Right atrium auricular region (tissue), 2 donors: ENCODE data around the gene POLD2. TPM values are rescaled to one million over a fixed set of nuclear protein-coding genes. Genes with fewer than 3 reads are reported as not detected.

Experiments used
- DNase-seq: peaks from one replicate; pipeline ENCODE4 v3.0.0-alpha.2; 2019; ENCODE audit warnings: low spot score
- H3K27ac ChIP-seq, 2 donors: fragments of 200-600 bp; sonication (generic); 1 replicate in 1 of 2; 2 replicates in 1 of 2; pipeline ENCODE4 v1.5.1; 2016 to 2019
- H3K27me3 ChIP-seq, 2 donors: fragments of 200-600 bp; sonication (generic); one replicate each; pipeline versions ENCODE4 v1.5.1 to v1.6.0; 2017 to 2019
- H3K36me3 ChIP-seq: fragments of 200-600 bp; sonication (generic); one replicate; pipeline ENCODE4 v1.5.1; 2016
- H3K4me1 ChIP-seq, 2 donors: fragments of 200-600 bp; sonication (generic); one replicate each; pipeline versions ENCODE4 v1.5.1 to v1.6.0; 2017 to 2019
- H3K4me3 ChIP-seq, 2 donors: fragments of 200-600 bp; sonication (generic); 1 replicate in 1 of 2; 2 replicates in 1 of 2; pipeline ENCODE4 v1.5.1; 2017 to 2019; ENCODE audit warnings: mild to moderate bottlenecking in 1 of 2, moderate library complexity in 1 of 2
- H3K9me3 ChIP-seq, 2 donors: fragments of 200-600 bp; sonication (generic); one replicate each; pipeline ENCODE4 v1.5.1; 2019
- total RNA-seq, 2 donors: library from RNA; depleted of rRNA; stranded (reverse); fragments of >200 nt; gene quantifications; one replicate each; pipeline ENCODE4 v1.1.0, GENCODE V29; 2016
- TF ChIP-seq, protein P1 (sequence below), 2 donors: fragments of 200-600 bp; sonication (generic); IDR thresholded peaks; one replicate each; pipeline ENCODE4 v1.5.1; 2019; ENCODE audit warnings: antibody characterized with exemption in 2 of 2

POLD2 gene
- total RNA-seq, 2 donors from 2014 or later = 71.4 to 76.5 TPM

DNA sequence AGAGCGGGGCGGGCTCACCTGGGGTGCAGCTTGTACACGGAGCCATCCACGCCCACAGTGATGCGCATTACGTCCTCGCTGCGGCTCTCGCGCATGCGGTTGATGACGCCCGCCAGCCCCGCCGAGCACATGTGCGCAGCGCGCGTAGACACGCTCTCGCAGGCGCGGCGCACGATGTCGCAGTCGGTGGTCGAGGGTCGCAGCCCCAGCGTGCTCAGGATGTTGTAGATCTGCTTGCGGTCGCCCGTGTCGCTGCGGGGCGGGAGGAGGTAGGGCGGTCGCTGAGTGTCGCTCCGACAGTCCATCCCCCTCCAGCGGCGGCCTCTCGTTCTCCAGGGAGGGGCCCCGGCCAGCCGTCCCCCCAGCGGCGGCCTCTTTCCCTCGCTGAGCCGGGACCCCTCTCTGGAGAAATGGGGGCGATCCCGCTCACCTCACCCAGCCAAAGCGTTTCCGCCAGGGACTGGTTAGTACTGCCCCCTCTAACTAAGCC lies 22.2 kb upstream of the POLD2 start:
- Histone ChIP-seq H3K4me3 (peak overlapping the region; percentile 53 to 59), H3K27me3 (no peaks in the 10 kb centered on the region), H3K27ac (peak overlapping the region; percentile 63 to 92), H3K4me1 (peaks cover 0 to 37% of the 10 kb centered on the region in 2 donors), H3K36me3 (peaks cover 4% of the 10 kb centered on the region), H3K9me3 (no peaks in the 10 kb centered on the region)
- TF ChIP-seq, protein P1, sequence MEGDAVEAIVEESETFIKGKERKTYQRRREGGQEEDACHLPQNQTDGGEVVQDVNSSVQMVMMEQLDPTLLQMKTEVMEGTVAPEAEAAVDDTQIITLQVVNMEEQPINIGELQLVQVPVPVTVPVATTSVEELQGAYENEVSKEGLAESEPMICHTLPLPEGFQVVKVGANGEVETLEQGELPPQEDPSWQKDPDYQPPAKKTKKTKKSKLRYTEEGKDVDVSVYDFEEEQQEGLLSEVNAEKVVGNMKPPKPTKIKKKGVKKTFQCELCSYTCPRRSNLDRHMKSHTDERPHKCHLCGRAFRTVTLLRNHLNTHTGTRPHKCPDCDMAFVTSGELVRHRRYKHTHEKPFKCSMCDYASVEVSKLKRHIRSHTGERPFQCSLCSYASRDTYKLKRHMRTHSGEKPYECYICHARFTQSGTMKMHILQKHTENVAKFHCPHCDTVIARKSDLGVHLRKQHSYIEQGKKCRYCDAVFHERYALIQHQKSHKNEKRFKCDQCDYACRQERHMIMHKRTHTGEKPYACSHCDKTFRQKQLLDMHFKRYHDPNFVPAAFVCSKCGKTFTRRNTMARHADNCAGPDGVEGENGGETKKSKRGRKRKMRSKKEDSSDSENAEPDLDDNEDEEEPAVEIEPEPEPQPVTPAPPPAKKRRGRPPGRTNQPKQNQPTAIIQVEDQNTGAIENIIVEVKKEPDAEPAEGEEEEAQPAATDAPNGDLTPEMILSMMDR (IDR thresholded peaks at IDR 0.05) = no peak
- no peak for DNase-seq

DNA sequence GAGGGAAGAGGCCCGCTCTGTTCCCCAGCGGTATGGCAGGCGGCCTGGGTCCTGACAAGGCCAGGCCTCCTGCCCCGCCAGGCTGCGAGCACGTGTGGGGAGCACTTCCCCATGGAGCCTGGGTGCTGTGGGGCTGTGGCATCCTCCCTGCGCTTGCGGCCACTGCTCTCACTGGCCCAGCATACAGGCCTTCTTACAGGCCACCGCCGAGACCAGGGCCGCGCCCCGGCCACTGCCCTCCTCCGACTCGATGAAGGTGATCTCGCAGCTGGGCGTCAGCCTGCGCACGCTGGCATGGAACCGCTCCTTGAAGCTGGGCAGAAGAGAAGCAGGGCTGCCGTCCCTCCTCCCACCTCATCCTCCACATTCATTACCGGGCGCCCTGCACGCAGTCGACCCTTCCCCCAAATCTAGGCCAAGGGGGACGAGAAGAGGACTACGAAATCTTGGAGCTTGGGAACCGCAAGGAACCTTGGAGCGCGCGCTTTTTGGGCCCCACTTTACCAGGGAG lies 21.7 kb upstream of the POLD2 start:
- Histone ChIP-seq H3K36me3 (peaks cover 9% of the 10 kb centered on the region), H3K4me1 (peaks cover 0 to 37% of the 10 kb centered on the region in 2 donors), H3K9me3 (no peaks in the 10 kb centered on the region), H3K27ac (peak overlapping the region; percentile 84 to 92), H3K4me3 (peak overlapping the region; percentile 53 to 59), H3K27me3 (no peaks in the 10 kb centered on the region)
- DNase-seq = no peak
- TF ChIP-seq, protein P1 (IDR thresholded peaks at IDR 0.05) = no peak

DNA sequence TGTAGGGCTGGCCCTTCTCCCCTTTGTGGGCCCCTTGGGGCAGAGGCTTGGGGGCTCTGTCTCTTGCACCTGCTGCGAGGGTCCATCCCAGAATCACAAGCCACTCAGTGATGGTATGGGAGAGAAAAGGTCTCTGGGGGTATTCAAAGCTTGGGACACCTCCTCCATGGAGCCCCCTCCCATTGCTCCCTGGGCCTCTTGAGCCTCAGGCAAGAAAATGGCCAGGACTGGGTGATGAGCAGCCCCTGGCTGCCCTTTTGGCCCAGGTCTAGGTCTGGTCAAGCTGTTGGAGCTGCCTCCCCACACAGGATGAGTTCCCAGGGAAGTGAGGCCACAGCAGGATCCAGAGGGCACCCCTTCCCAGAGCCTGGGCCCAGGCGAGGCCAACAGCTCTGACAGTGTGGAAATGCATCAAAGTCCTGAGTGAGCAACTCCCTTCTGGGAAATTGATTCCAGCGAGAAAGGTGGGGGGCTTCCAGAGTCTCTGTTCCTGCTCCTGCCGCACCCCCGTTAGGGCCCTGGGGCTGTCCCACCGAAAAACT lies 21.1 kb upstream of the POLD2 start:
- Histone ChIP-seq H3K4me1 (peaks cover 0 to 37% of the 10 kb centered on the region in 2 donors), H3K36me3 (peaks cover 14% of the 10 kb centered on the region), H3K27me3 (no peaks in the 10 kb centered on the region), H3K9me3 (no peaks in the 10 kb centered on the region), H3K27ac (peak overlapping the region; percentile 84 to 92), H3K4me3 (no peak overlapping the region)
- TF ChIP-seq, protein P1 (IDR thresholded peaks at IDR 0.05) = no peak
- no peak for DNase-seq

DNA sequence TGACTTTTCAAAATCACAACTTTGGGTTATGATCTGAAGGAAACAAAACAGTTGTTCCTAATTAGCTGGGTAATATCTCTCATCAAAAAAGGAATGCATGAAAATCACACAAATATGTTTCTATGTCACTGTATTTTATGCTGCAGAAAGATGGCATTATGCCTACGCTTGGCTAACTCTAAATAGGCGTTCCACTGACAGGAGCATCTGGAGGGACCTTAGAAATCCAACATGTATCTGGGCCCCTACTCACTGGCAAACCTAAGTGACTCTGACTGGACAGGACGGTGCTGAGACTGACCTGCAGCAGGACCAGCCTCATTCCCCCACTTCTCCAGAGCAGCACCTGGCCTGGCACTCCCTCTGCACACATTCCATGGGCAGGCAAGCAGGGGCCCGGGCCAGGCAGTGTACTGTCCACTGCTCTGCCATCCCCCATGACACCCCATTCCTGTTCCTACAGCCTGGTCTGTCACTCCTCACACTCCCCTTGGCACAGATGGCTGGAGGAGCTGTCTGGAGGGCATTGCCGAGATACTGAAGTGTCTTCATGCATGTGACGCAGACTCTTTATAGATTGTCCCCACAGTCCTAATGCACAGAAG lies 20.4 kb upstream of the POLD2 start:
- Histone ChIP-seq H3K4me1 (peaks cover 0 to 37% of the 10 kb centered on the region in 2 donors), H3K36me3 (peaks cover 19% of the 10 kb centered on the region), H3K27me3 (no peaks in the 10 kb centered on the region), H3K9me3 (no peaks in the 10 kb centered on the region), H3K4me3 (no peak overlapping the region), H3K27ac (peak overlapping the region; percentile 84 to 92)
- TF ChIP-seq, protein P1 (IDR thresholded peaks at IDR 0.05) = no peak
- DNase-seq = no peak

DNA sequence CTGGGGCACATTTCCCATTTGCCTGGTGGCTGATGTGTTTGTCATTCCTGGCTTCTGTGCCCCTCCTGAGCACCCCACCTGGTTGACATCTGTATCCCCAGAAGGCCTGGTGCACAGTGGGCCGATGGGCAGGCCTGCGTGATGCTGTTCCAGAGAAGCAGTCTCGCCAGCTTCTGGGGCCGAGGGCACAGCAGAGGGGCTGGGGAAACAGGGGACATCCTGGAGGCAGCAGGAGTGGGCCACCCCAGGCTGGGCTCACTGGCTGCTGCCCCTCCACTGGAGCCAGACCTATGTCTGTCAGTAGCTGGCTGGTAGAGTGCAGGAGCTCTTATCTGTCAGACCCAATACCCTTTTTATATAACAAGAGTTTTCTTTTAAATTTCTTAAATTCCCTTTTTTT lies 18.7 kb upstream of the POLD2 start:
- no peak for DNase-seq
- peak overlapping the region; percentile 84 to 92 for H3K27ac ChIP-seq
- TF ChIP-seq, protein P1 (IDR thresholded peaks at IDR 0.05) = no peak

More for the DNA sequence above, 18.7 kb upstream of the POLD2 start:
- Histone ChIP-seq H3K36me3 (peaks cover 19% of the 10 kb centered on the region), H3K4me1 (peaks cover 0 to 37% of the 10 kb centered on the region in 2 donors), H3K27me3 (no peaks in the 10 kb centered on the region), H3K4me3 (no peak overlapping the region), H3K9me3 (no peaks in the 10 kb centered on the region)
